ENCODE measurements around the gene COMMD9. TPM values are rescaled to one million over a fixed set of nuclear protein-coding genes. Genes with fewer than 3 reads are reported as not detected.

The COMMD9 gene
- total and polyA plus RNA-seq, 2 experiments from 2014 or later: 22.4 to 44.1 TPM

DNA sequence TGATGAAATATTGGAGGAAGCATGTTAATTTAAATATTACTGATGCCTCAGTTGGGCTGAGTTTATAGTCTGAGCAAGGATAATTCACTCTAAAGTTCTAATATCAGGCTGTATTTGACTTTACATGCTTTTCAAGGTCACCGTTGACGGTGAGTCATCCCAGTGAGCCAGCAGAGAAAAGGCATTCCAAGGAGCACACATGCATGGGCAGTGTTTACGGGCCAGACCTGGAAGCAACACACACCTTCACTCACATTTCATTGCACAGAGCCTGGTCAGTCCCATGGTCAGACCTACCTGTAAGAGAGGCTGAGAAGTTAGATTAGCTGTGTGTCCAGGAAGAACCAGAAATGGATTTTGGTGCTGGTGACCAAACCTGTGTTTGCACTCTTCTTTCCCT, 53.5 kb downstream of the COMMD9 start:
- Mint-ChIP-seq H3K36me3 (ENCODE audit: low read depth) (peaks cover 16% of the 10 kb centered on the region; the same call in 1 of the 3 replicates), H3K27ac (no peak overlapping the region), H3K27me3 (ENCODE audit: insufficient read depth, low read depth, poor library complexity) (peaks cover 1% of the 10 kb centered on the region), H3K9me3 (no peaks in the 10 kb centered on the region; the same call in 2 of the 3 replicates), H3K4me1 (no peaks in the 10 kb centered on the region), H3K4me3 (no peak overlapping the region)
- Histone ChIP-seq H3K9me2 (ENCODE audit: insufficient read depth) (peaks cover 15% of the 10 kb centered on the region; the same call in 1 of the 2 replicates), H3K27ac (ENCODE audit: low read depth) (no peak overlapping the region), H3F3A (replicated peaks; ENCODE audit: low read depth) (no peaks in the 10 kb centered on the region), H3K36me3 (ENCODE audit: insufficient read depth) (no peaks in the 10 kb centered on the region), H3K79me2 (replicated peaks; ENCODE audit: insufficient read depth) (no peaks in the 10 kb centered on the region), H4K20me1 (replicated peaks; ENCODE audit: insufficient read depth) (no peaks in the 10 kb centered on the region), H3K4me3 (no peak overlapping the region), H3K4me1 (ENCODE audit: insufficient read depth) (peaks cover 3% of the 10 kb centered on the region; the same call in 1 of the 2 replicates), H3K4me2 (no peak overlapping the region), H2AFZ (no peak overlapping the region), H3K27me3 (ENCODE audit: insufficient read depth) (no peaks in the 10 kb centered on the region)
- DNase-seq (ENCODE audit: low spot score) (no peak), ATAC-seq (no peak)
- TF ChIP-seq, protein P1, sequence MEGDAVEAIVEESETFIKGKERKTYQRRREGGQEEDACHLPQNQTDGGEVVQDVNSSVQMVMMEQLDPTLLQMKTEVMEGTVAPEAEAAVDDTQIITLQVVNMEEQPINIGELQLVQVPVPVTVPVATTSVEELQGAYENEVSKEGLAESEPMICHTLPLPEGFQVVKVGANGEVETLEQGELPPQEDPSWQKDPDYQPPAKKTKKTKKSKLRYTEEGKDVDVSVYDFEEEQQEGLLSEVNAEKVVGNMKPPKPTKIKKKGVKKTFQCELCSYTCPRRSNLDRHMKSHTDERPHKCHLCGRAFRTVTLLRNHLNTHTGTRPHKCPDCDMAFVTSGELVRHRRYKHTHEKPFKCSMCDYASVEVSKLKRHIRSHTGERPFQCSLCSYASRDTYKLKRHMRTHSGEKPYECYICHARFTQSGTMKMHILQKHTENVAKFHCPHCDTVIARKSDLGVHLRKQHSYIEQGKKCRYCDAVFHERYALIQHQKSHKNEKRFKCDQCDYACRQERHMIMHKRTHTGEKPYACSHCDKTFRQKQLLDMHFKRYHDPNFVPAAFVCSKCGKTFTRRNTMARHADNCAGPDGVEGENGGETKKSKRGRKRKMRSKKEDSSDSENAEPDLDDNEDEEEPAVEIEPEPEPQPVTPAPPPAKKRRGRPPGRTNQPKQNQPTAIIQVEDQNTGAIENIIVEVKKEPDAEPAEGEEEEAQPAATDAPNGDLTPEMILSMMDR (conservative IDR thresholded peaks at IDR 0.05; ENCODE audit: low read depth in 2 of 2): no peak
- TF ChIP-seq ZNF331 (CRISPR knock-in tag; IDR thresholded peaks at IDR 0.05; ENCODE audit: low read depth) (no peak), JUNB (IDR thresholded peaks at IDR 0.05; ENCODE audit: unreplicated experiment) (no peak), POLR2AphosphoS5 (IDR thresholded peaks at IDR 0.05; ENCODE audit: low read depth) (no peak), NANOG (IDR thresholded peaks at IDR 0.05; ENCODE audit: borderline replicate concordance) (no peak), STAT1 (IDR thresholded peaks at IDR 0.05; ENCODE audit: unreplicated experiment) (no peak), EZH2phosphoT487 (IDR thresholded peaks at IDR 0.05; ENCODE audit: unreplicated experiment) (no peak)
- TF ChIP-seq, protein P2, sequence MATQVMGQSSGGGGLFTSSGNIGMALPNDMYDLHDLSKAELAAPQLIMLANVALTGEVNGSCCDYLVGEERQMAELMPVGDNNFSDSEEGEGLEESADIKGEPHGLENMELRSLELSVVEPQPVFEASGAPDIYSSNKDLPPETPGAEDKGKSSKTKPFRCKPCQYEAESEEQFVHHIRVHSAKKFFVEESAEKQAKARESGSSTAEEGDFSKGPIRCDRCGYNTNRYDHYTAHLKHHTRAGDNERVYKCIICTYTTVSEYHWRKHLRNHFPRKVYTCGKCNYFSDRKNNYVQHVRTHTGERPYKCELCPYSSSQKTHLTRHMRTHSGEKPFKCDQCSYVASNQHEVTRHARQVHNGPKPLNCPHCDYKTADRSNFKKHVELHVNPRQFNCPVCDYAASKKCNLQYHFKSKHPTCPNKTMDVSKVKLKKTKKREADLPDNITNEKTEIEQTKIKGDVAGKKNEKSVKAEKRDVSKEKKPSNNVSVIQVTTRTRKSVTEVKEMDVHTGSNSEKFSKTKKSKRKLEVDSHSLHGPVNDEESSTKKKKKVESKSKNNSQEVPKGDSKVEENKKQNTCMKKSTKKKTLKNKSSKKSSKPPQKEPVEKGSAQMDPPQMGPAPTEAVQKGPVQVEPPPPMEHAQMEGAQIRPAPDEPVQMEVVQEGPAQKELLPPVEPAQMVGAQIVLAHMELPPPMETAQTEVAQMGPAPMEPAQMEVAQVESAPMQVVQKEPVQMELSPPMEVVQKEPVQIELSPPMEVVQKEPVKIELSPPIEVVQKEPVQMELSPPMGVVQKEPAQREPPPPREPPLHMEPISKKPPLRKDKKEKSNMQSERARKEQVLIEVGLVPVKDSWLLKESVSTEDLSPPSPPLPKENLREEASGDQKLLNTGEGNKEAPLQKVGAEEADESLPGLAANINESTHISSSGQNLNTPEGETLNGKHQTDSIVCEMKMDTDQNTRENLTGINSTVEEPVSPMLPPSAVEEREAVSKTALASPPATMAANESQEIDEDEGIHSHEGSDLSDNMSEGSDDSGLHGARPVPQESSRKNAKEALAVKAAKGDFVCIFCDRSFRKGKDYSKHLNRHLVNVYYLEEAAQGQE (IDR thresholded peaks at IDR 0.05; ENCODE audit: unreplicated experiment): no peak
- TF ChIP-seq, protein P3, sequence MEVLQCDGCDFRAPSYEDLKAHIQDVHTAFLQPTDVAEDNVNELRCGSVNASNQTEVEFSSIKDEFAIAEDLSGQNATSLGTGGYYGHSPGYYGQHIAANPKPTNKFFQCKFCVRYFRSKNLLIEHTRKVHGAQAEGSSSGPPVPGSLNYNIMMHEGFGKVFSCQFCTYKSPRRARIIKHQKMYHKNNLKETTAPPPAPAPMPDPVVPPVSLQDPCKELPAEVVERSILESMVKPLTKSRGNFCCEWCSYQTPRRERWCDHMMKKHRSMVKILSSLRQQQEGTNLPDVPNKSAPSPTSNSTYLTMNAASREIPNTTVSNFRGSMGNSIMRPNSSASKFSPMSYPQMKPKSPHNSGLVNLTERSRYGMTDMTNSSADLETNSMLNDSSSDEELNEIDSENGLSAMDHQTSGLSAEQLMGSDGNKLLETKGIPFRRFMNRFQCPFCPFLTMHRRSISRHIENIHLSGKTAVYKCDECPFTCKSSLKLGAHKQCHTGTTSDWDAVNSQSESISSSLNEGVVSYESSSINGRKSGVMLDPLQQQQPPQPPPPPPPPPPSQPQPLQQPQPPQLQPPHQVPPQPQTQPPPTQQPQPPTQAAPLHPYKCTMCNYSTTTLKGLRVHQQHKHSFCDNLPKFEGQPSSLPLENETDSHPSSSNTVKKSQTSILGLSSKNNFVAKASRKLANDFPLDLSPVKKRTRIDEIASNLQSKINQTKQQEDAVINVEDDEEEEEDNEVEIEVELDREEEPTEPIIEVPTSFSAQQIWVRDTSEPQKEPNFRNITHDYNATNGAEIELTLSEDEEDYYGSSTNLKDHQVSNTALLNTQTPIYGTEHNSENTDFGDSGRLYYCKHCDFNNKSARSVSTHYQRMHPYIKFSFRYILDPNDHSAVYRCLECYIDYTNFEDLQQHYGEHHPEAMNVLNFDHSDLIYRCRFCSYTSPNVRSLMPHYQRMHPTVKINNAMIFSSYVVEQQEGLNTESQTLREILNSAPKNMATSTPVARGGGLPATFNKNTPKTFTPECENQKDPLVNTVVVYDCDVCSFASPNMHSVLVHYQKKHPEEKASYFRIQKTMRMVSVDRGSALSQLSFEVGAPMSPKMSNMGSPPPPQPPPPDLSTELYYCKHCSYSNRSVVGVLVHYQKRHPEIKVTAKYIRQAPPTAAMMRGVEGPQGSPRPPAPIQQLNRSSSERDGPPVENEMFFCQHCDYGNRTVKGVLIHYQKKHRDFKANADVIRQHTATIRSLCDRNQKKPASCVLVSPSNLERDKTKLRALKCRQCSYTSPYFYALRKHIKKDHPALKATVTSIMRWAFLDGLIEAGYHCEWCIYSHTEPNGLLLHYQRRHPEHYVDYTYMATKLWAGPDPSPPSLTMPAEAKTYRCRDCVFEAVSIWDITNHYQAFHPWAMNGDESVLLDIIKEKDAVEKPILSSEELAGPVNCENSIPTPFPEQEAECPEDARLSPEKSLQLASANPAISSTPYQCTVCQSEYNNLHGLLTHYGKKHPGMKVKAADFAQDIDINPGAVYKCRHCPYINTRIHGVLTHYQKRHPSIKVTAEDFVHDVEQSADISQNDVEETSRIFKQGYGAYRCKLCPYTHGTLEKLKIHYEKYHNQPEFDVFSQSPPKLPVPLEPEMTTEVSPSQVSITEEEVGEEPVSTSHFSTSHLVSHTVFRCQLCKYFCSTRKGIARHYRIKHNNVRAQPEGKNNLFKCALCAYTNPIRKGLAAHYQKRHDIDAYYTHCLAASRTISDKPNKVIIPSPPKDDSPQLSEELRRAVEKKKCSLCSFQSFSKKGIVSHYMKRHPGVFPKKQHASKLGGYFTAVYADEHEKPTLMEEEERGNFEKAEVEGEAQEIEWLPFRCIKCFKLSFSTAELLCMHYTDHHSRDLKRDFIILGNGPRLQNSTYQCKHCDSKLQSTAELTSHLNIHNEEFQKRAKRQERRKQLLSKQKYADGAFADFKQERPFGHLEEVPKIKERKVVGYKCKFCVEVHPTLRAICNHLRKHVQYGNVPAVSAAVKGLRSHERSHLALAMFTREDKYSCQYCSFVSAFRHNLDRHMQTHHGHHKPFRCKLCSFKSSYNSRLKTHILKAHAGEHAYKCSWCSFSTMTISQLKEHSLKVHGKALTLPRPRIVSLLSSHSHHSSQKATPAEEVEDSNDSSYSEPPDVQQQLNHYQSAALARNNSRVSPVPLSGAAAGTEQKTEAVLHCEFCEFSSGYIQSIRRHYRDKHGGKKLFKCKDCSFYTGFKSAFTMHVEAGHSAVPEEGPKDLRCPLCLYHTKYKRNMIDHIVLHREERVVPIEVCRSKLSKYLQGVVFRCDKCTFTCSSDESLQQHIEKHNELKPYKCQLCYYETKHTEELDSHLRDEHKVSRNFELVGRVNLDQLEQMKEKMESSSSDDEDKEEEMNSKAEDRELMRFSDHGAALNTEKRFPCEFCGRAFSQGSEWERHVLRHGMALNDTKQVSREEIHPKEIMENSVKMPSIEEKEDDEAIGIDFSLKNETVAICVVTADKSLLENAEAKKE (CRISPR knock-in tag; IDR thresholded peaks at IDR 0.05): no peak

Data from GM23338 (cell line).